Inferior parietal cortex (tissue), 1 donor: ENCODE measurements around the gene PPP1R14B.
A peak's percentile ranks its signal among the peaks of the same experiment; 100 is the strongest.

ENCODE experiments used
- DNase-seq: peaks from one replicate; pipeline ENCODE4 v3.0.0-alpha.2; 2016; ENCODE audit errors: extremely low spot score

PPP1R14B gene

GRCh38 chr11:64210301-64211020 lies 36.3 kb downstream of the PPP1R14B start:
- no peak for DNase-seq

DNA sequence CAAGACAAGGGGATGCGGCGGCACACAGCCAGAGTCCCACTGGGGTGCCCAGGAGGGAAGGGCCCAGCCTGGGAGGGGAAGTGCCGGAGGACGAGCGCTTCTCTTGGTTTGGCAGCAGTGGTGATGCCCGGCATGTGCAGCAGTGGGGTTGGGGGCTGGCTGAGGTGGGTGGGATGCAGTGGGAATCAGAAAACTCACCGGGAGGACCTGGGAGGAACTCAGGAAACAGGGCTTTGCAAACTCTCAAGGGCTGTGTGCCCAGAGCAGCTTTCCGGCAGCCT lies 37.2 kb downstream of the PPP1R14B start:
- no peak for DNase-seq

DNA sequence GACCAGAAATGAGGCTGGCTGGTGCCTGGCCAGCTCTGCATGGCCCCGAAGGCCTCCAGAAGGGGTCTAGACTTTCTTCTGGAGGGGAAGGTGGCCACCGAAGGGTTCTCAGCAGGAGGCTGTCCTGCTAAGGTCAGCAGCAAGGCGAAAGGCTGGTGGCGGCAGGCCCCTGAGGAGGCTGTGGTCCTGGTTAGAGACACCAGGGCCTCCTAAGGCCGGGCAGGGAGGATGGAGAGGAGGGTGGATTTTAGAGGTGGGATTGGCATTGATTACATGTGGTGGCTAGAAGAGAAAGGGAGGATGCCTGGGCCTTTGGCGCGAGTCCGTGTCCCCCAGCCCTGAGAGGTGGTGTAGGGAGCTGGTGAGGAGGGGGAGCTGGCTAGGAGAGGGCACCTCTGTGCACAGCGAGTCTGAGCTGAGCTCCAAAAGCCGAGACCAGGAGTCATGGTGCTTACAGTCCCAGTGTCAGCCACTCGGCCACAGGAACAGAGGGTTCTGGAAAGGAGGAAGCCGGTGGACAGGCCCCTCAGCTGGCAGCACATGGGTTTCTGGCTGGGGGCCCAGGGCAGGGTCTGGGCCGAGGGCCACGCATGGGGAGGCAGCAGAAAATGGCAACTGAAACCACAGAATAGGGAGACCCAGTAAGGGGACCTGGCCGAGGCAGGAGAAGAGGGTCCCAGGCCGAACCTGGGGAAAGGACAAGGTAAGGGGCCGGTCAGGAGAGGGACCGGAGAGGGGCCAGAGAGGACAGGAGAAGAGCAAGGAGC lies 37.8 kb downstream of the PPP1R14B start:
- no peak for DNase-seq

DNA sequence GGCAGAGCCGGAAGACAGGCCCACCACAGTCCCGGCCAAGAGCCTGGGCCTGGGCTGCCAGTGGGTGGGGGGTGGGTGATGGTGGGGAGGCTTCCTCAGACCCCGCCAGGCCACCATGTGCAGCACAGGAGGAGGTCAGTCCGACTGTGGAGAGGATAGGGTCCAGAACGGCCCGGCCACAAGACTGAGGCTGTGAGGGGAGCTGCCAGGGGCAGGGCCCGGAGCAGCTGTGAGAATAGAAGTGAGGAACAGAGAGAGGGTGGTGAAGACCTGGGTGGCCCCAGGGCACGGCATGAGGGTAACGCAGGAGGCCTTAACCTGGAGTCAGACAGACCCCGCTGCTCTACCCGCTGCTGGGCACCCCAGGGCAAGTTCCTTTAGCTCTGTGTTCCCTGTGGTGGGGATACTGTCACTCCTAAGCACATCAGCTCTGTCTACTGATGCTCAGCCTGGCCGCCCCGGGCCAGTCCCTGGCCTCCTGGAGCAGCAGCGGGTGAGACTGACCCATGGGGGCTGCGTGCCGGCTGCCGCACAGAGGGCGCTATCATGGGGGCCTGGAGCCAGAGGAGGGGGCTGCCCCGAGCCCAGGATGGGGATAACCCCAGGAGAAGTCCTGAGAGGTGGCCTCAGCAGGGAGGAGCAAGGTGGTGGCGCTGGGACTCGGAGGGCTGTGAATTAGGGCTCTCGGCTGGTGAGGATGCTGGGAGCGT lies 38.5 kb downstream of the PPP1R14B start:
- no peak for DNase-seq

GRCh38 chr11:64207256-64208085 lies 39.3 kb downstream of the PPP1R14B start:
- DNase-seq: no peak

DNA sequence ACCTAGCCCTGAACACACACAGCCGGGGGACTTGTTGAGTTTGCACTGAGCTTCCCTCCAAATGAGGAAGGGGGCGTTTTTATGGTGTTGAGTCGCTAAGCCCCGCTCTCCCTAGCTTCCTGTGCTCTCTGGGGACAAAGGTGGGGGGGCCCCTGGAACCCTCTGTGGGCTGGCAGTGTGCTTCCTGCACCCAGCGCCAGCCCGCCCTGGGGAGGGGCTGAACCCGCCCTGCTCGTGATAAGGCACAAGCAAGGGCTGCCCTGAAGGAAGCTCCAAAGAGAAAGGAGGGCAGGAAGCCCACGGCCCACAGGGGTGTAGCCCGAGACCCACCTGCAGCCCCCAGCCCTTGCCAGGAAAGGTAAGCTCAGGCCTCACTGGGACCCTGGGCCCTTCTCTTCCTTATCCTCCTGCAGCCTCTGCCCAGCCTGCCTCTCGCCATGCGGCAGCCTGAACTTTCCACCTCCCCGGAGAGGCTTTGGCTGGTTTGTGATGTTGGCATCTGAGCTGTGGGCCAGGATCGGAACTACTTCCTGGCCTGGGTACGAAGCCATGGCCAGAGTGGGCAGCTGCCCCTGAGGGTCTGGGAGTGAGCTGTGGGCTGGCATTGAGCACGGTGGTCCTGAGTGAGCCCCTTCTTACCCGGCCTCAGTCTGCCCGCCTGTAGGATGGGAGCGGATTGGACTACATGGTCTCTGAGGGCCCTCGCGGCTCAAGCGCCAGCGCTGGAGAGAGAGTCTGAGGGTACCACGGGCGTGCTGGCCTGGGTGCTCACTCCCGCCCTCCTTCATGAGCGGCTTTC lies 40.1 kb downstream of the PPP1R14B start, which contains the start of gene FERMT3:
Gene FERMT3 (plus strand): TSS at position 265 of the 799 bp plus-strand sequence. CDS start 644 bp downstream, outside the sequence.
- DNase-seq: no peak

- peak; percentile 93 for DNase-seq
Observed at GRCh38 chr11:64204464-64204989, 42.2 kb downstream of the PPP1R14B start.

DNA sequence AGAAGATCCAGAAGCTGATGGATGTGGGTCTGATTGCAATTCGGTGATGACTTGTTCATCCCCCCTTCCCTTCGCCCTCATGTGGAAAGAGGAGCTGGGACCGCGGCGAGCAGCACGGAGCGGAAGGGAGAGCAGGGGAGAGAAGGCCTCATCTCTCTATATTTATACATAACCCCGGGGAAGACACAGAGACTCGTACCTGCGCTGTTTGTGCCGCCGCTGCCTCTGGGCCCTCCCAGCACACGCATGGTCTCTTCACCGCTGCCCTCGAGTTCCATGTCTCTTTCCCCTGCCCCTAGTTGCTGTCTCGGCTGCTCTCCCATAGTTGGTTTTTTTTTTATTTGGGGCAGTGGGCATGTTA lies 42.7 kb downstream of the PPP1R14B start:
- DNase-seq: no peak

DNA sequence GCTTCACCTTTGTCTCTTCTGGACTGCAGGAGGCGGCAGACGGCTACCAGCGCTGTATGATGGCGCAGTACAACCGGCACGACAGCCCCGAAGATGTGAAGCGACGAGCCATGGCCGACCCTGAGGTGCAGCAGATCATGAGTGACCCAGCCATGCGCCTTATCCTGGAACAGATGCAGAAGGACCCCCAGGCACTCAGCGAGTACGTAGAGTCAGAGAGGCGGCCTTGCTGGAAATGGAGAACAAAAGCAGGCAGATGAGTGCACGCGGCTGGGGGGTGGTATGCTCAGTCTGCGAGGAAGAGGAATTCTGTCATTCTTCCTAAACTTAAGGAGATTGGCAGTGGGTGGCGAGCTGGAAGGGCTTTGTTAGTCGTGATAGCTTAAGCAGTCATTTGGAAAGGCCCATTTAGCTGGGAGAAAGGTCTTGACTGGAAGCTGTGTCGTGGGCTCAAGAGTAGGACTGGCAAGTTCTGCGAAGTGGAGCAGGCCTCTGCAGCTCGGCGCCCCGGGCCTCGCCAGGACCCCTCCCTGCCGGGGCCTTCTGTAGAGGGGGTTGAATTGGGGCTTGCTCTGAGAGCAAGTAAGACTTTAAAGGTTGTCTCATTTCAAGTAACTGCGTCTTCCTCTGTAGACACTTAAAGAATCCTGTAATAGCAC lies 43.2 kb downstream of the PPP1R14B start:
- DNase-seq: no peak

DNA sequence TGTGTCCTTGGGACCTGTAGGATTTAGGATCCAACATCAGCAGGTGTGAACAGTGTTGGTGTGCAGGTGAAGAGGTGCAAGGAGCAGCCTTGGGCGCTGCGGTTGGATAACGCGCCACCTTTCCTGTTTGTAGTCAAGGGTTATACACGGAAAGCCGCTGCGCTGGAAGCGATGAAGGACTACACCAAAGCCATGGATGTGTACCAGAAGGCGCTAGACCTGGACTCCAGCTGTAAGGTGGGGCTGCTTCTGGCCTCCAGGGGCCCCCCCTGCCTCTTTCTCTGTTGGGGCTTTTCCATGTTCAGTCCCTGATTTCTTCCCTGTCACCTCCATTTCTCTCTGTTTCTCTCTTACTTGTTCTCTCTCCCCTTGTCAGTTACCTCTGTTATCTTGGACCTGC lies 43.8 kb downstream of the PPP1R14B start:
- DNase-seq: no peak

- DNase-seq: no peak
Observed at GRCh38 chr11:64201543-64201942, 45.2 kb downstream of the PPP1R14B start.

GRCh38 chr11:64198511-64198910 lies 48.2 kb downstream of the PPP1R14B start:
- no peak for DNase-seq

GRCh38 chr11:64196626-64197025 lies 50.1 kb downstream of the PPP1R14B start:
- DNase-seq: peak; percentile 42
